Measurements from ENCODE around the gene MMRN2.
A peak's percentile ranks its signal among the peaks of the same experiment; 100 is the strongest.
"Not testable (repeated sequence)": the region's sequence is repeated elsewhere in the genome, so short reads cannot be mapped to it uniquely, and the experiment has no call there.

The MMRN2 gene

DNA sequence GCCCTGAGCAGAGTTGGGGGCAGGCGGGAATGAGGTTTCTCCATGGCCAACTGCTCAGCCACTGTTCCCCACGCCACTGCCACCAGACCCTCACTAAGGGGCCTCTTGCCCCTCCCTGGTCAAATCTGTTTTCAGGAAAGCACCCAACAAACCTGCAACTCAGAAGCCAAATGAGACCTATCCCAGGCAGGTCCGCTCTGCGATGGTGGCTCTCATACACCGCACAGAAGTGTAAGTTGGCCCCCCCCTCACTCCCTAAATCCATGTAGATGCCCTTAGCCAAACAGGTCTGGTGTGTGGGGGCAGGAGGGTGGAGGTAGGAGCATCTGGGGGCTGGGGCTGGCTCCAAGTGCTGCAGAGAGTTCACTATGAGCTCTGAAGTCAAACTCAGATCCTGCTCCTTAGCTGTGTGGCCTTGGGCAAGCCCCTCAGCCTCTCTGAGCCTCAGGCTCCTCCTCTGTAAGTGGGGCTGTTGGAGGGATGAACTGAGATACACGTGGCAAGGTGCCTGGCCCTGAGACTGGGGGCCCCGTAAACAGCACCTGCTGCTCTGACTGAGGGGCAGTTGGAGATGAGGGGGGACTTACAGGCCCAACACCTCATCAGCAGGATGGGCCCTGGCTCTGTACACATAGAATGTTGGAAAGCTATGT lies 1.1 kb downstream of the MMRN2 start:
- no peak for ATAC-seq
- no peak for DNase-seq

DNA sequence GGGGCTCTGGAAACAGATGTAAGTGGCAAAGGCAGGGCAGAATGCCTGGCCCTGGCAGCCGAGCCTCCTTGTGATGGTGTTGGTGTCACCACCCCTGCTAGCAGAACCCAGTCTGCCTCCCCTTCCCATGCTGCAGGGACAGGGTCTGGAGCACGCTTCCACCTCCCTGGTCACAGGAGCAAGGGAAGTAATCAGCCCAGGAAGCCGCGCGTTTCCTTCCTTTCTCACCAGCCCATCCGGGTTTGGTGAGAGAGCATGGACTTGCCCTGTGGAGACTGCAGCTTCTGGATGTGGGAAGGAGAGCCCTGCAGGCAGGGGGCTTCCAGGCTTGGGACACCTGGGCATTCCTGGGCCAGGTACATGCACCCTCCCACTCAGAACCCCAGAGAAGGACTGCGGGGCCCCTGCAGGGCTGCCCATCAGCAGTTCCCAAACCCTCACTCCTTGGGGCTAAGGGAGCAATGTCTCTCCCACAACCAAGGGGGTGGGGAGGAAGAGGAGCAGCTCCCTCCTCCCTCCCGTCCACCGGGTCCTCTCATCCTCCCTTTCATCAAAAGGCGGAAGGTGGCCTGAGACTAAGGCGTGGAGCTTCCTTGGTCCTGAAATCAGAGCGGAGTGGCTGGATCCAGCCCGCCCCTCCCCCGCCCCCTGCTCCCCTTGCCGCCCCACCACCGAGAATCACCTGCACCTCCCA lies 1.8 kb downstream of the MMRN2 start:
- DNase-seq, result no peak
- ATAC-seq, result no peak

DNA sequence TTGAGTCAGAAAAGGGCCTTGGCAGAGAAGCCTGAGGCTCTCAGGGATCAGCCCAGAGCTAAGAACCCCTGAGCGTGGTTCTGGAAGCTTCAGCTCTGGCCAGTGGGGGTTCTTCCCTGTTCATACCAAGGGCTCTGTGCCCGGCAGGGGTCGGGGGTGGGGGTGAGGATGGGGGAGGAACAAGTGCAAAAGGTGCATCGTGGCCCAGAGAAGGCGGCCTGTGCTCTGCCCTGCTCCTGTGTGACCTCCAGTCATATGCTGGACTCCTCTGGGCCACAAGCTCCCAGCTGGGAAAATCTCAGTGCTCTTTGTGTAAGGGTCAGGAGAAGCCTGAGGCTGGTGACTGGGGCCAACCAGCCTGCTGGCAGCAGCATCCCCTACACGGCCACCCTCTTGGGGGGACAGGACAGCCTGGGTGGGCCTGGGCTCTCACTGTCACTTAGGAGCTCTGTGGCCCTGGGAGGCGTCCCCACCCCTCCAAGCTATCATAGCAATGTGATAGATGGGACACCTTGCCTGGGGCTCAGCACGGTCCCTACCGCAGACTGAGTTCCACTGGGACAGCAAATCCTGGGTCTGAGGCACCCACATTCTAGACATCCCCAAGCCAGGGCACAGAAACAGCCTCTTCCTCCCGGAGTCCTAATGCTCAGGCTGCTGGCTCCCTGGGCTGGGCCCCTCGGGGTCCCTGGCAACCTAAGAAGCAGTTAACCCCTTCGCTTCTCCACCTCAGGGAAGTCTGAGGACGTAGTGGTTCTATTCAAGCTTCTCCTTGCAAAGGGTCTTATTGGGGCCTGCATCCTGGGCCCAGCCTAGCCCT lies 2.5 kb downstream of the MMRN2 start:
- ATAC-seq (no peak), DNase-seq (no peak)

DNA sequence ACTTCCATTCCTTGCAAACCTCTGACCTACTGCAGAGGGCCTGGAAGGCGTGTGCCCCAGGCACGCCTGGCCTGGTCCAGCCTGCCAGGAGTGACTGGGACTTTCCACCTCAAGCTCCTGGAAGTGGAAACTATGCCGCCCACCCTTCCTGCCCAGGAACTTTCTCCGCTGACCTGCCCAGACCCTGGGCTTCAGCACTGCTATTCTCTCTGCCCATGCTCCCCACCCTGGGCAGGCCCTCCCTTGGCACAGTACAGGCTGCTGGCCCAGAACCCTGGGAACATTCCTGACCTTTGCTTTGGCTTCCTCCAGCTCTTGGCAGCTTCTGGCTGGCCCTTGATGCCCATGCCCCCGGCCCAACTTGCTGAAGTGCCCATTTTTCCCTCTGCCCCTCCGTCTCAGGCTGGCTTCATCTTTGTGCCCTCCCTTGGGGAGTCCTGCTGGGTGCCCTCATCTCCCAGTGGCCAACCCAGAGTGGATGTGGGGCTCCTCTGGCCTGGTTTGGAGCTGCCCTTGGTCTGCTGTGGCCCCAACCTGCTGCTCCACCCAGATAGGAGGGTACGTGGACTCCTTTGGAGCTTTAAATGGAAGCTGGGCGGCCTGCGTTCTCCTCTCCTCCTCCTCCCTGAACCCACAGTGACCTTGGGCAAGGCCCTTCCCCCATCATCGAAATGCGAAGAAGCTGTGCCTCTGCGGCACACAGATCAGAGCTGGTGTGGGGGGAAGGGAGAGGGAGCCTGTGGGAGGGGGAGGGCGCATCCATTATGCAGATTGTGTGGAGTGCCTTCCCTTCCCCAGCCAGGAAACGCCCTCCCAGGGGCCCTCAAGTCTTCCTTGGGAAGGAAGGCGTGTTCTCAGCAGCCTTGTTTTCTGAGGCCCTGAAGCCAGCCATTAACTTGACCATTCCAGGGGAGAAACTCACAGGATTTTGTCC lies 3.4 kb downstream of the MMRN2 start:
- no peak for DNase-seq
- ATAC-seq, result no peak

DNA sequence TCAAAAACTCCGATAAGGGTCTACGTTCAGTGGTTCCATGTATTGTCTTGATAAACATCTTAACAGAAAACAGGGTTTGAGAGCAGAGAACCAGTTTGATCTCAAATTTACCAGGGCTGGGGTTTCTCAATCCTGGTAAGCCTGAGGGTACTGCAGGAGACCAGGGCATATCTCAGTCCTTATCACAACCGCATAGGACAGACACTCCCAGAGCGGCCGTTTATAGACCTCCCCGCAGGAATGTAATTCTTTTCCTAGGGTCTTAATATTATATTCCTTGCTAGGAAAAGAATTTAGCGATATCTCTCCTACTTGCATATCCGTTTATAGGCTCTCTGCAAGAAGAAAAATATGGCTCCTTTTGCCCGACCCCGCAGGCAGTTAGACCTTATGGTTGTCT lies 4.7 kb downstream of the MMRN2 start:
- not testable (repeated sequence) for ATAC-seq, DNase-seq

DNA sequence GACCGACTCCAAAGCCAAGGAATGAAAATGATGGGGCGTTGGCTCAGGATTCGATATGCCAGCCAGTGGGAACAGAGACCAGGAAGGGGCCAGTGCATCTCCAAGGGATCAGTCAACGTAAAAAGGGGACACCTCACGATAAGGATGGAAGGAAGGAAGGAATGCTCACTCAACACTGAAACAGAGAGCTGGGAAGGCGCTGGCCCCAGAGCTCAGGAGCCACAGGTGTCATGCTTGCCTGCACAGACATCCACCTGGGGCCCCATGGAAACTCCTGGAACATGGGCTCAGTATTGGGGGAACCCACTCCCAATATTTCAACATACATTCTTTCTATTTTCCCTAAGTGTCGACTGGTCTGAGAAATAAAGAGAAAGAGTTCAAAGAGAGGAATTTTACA lies 5.3 kb downstream of the MMRN2 start:
- DNase-seq (no peak), ATAC-seq (no peak)

DNA sequence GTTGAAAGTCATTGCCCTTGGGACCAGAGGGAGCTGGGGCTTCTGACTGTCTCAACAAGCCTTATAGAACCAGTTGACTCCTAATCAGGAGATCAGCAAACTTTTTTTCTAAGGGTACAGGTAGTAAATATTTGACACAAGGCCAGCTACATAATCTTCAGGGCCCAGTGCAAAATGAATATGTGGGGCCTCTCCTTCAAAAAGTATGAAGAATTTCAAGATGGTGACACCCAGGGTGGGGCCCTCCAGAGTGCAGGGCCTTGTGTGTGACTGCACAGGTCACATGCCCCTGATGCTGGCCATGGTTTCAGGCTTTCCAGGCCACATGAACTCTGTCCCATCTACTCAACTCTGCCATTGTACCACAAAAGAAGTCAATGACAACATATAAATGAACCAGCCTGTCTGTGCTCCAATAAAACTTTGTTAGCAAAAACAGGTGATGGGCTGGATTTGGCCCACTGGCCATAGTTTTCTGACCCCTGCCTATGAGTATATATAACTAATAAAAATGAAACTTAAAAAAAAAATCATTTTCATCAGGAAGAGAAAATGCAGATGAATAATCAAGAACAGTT lies 6.1 kb downstream of the MMRN2 start:
- ATAC-seq, result no peak
- DNase-seq, result no peak

DNA sequence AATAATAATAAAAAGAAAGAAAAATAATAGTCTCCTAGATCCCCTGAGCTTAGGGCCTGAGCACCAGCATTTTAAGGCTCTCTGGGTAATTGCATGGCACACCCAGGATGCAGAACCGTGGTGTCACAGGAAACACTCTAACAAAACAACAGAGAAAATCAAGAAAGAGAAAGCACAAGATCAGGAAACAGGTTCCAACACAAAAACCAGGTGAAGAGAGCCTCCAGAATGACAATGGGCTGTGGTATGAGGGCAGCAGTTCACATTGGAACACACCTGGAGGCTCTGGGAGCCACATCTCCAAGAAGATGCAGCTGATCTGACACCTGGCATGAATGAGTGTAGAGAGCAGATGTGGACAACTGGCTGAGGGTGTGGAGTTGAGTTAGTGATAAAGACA lies 7.1 kb downstream of the MMRN2 start:
- ATAC-seq, result no peak
- no peak for DNase-seq

DNA sequence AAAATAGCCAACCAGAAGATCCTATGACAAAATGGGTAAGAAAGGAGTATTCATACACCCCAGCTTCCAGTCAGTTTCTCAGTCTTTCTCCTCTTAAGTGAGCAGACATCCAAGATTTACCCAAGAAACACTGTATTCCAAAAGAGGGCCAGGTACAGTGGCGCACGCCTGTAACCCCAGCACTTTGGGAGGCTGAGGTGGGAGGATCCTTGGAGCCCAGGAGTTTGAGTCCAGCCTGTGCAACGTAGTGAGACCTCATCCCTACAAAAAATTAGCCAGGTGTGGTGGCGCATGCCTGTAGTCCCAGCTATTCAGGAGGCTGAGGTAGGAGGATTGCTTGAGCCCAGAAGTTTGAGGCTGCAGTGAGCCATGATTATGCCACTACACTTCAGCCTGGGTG lies 9.6 kb downstream of the MMRN2 start:
- DNase-seq, ATAC-seq: not testable (repeated sequence)

DNA sequence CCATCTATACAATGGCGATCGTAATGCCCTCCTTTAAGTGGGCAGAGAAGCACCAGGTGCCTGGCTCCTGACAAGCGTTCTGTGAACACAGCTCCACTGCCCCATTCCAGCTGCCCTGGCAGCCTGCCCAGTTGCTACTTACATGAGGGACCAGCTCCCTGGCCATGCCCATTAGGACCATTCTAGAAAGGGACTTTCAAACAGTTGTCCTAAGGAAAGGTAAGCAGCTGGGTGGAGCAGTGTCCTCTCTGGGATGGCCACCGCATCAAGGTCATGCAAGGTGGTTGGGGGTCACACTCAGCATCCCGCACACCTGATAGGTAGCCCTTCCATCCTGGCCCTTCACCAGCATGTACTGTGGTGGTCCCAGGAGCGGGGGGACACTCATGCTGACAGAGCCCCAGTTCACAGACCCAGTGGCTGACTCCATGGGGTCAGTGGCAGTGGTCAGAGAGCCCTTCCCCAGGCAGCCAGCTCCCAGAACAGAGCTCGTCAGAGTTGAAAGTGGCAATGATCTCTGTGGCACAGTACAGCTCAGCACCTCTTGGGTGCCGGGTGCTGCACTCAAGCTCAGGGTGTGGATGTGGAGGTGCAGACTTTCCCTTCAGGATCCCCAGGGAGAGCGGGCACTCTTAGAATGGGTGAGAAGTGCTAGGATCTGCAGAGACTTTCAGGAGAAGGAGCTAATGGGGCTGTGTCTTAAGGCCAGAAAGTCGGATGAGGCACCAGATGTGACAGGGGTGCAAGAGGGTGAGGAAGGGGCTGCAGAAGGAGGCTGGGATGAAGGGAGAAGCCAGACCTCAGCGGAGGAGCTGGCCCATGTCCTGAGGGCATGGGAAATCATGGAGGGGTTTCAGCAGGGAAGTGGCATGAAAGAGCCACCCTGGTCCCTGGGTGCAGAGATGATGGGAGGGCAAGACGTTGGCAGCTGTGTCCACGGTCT lies 10.9 kb downstream of the MMRN2 start:
- ATAC-seq, result no peak
- DNase-seq, result no peak

DNA sequence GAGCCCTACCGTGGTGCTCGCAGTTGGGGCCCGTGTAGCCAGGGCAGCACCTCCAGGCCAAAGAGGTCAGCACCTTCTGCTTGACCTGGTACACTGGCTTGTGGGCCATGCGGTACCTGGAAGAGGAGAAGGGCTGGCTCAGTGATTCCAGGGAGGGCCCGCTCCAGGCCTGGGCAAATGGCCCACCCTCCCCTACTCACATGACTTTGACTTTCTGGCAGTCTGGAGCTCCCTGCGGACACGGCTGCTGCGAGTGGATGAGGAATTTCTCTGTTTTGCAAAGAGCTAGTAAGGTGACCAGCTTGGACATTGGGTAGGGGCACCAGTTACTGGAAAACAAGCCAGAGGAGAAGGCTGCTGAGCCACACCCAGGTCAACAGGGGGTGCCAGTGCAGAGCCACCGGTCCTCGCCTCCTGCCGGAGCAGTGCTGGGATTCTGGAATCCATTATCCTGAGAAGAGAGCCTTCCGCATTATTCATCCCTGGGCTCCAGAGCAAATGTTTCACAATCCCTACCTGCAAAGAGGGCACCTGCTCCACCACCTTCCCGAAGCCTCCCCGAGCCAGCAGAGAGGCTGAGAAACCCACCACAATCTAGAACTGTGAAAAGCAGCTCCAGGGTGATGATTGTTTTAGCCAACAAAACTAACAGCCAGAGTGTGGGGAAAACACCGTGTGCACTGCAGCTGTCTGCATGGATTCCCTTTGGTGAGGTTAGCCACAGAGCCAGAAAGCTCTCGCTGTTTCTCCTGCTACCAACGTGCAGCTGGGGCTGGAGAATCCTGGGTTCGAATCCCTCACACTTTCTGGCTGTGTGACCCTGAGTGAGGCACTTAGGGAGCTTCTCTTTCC lies 11.8 kb downstream of the MMRN2 start:
- no peak for ATAC-seq
- no peak for DNase-seq

DNA sequence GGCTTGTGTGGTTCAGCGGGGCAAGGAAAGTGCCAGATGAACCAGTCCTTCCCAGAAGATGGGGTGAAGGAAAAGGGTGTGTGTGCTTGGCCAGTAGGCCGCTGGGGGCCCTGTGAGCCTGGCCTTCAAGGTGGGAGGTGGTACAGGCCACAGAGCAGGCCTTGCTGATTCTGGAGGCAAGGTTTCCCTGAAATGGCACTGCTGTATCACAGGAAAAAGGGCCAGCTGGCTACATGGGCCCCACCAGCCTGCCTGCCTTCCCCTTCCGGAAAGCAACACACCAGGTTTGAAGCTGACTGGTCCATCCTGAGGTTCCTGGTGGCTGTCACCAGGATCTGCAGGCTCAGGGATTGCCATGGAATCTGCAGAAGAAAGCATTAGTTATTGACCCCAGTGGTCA lies 12.5 kb downstream of the MMRN2 start:
- DNase-seq (no peak), ATAC-seq (no peak)

DNA sequence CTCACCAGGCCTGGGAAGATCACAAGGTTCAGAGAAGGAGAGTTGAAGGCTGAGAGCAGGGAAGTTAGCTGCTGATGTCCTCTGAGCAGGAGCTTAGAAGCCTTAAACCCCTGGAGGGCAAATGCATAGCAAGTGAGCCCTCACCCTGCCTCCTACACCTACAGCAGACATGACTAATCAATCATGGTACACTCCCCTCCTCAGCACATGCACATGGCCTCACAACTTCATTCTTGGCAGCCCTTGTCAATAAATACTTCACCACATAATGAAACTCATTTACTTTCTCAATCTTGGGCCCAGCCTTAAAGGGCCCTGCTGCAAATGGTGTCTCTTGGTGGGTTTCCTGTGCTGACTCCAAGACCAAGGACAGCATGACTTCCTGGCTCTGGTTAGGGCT lies 12.9 kb downstream of the MMRN2 start:
- ATAC-seq (peak; percentile 16), DNase-seq (no peak)

DNA sequence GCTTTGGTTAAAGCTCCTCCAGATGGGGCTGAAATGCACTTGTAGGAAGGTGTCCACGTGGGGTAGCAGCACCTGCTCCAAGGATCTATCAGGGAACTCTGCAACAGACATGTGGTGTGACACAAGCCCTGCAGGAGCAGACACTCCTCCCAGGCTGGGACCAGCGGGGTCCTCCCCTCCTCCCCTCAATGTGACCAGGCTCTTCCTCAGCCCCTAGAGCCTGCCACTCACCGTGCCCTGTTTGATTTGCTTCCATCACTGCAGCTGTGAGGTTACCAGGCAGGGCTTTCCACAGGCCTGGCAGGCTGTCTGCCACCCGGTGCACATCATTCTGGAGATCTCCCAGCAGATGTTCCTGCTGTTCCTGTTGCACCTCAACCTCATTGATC lies 13.4 kb downstream of the MMRN2 start:
- DNase-seq, result no peak
- ATAC-seq, result no peak

DNA sequence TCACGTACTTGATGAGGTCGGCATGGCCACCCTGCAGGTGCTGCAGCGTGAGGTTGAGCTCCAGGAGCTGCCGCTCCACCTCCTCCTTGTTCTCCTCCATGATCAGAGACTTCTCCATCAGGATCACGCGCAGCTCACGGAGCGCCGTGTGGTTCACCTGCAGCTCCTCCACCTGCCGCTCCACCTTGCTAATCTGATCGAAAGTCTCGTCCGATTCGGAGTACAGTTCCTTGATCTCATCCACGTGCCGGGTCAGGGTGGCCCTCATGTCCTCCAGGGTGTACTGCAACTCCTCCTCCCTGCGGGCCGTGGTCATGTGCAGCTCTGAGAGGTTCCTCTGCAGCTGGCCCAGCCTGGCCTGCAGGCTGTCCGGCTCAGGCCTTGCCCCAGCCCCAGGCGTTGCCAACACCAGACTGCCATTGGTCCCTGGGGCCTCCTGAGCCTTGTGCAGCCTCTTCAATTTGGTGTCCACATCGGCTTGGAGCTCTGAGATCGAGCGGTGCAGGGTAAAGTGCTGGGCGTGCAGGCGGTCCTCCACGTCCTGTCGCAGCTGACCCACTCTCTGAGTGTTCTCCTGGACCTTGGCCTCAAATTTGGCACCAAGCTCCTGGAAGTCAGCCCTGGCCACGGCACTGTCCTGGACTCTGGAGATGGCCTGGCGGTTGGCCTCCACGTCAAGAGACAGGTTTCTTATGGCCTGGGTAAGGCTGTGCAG lies 13.9 kb downstream of the MMRN2 start:
- DNase-seq, result no peak
- no peak for ATAC-seq

DNA sequence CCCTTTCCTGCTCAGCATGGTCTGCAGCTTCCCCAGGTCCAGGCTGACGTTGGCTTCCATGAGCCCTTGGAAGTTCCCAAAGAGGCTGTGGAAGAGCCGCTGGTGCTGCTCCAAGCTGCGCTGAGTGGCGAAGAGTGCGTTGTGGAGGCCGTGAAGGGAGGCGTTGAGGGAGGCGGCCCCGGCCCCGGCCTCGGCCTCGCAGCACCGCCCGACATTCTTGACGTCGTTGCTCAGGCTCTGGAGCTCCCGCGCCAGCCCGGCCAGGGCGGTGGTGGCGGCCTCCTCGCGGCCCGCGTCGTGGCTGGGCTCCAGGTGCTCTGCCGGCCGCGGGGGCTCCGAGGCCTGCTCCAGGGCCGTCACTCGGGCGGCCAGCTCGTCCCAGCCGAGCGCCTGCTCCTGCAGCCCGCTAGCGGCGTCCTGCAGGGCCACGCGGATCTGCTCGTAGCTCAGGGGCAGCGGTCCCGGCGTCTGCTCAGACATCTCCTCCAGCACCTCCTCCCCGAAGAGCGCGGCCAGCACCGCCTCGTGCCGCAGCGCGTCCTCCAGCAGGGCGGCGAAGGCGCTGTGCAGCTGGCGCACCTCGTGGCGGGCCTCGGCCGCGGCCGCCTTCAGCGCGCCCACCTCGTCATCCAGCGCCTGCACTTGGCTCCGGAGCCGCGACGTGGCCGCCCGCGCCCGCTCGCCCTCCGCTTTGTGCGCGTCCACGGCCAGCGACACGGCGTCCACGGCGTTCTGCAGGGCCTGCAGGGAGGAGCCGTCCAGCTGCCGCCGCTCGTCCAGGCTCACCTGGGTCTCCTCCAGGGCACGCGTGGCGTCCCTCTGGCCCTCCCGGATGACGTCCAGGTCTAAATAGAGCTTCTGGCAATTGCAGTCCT lies 14.7 kb downstream of the MMRN2 start:
- ATAC-seq, result no peak
- DNase-seq, result no peak

DNA sequence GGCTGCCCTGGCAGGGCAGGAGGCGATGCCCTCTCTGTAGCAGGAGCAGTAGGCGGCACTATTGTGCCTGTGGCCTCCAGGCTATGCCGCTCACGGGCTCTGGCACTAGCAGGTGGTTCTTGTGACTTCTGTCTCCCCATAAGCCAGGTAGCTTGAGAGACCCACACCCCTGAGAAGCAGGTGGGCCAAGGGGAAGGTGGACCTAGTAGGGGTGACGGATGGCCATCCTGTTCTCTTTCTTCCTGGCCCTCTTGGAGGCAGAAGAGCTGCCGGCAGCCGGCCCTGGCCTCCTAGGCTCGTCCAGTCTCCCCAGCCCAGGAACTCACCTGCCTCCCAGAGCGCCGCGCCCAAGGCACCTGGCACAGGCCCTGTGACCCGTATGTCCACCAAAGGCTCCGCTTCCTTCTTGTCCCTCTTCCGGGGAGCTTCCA lies 15.4 kb downstream of the MMRN2 start:
- ATAC-seq (no peak), DNase-seq (no peak)

DNA sequence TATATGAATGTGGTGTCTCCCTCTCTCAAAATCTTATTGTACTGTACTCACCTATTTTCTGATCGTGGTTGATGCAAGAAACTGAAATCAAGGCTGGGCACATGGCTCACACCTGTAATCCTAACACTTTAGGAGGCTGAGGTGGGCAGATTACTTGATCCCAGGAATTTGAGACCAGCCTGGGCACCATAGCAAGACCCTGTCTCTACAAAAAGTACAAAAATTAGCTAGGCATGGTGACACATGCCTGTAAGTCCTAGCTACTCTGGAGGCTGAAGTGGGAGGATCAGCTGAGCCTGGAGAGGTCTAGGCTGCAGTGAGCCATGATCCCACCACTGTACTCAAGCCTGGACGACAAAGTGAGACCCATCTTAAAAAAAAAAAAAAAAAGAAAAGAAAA lies 16.0 kb downstream of the MMRN2 start:
- DNase-seq, result no peak
- no peak for ATAC-seq
